H9 (cell line): ENCODE results near the gene ALKBH2. TPM values are rescaled to one million over a fixed set of nuclear protein-coding genes. Genes with fewer than 3 reads are reported as not detected.

Source experiments
- DNase-seq: peaks from one replicate; pipeline ENCODE4 v3.0.0-alpha.2; 2017
- H2AFZ ChIP-seq: one replicate; pipeline ENCODE4 v1.6.1; 2013; ENCODE audit warnings: mild to moderate bottlenecking, low read length, control low read depth, moderate library complexity
- H2AK5ac ChIP-seq: 2 replicates; pipeline ENCODE4 v1.6.1; 2013; ENCODE audit warnings: low read length, control low read depth, mixed read lengths; ENCODE audit not compliant: insufficient read length
- H2BK120ac ChIP-seq: one replicate; pipeline ENCODE4 v1.6.1; 2013; ENCODE audit warnings: low read depth, mild to moderate bottlenecking, low read length, control low read depth, inconsistent platforms; ENCODE audit not compliant: poor library complexity, severe bottlenecking
- H2BK12ac ChIP-seq: 2 replicates; pipeline ENCODE4 v1.6.1; 2013; ENCODE audit warnings: low read length, control low read depth, mixed read lengths, low read depth; ENCODE audit not compliant: insufficient read length
- H2BK15ac ChIP-seq: 2 replicates; pipeline ENCODE4 v1.6.1; 2013; ENCODE audit warnings: low read depth, low read length, control low read depth
- H2BK20ac ChIP-seq: one replicate; pipeline ENCODE4 v1.6.1; 2013; ENCODE audit warnings: low read depth, mild to moderate bottlenecking, low read length, control low read depth, inconsistent platforms; ENCODE audit not compliant: poor library complexity, severe bottlenecking
- H2BK5ac ChIP-seq: 2 replicates; pipeline ENCODE4 v1.6.1; 2013; ENCODE audit warnings: low read length, control low read depth, mixed read lengths; ENCODE audit not compliant: insufficient read length
- H3K14ac ChIP-seq: 2 replicates; pipeline ENCODE4 v1.6.1; 2013; ENCODE audit warnings: low read length, control low read depth; ENCODE audit not compliant: insufficient read depth
- H3K18ac ChIP-seq: 2 replicates; pipeline ENCODE4 v1.6.1; 2013; ENCODE audit warnings: low read depth, mild to moderate bottlenecking, mixed read lengths, low read length, control low read depth; ENCODE audit not compliant: insufficient read length
- H3K23ac ChIP-seq: 2 replicates; pipeline ENCODE4 v1.6.1; 2013; ENCODE audit warnings: low read length, control low read depth, mixed read lengths, low read depth; ENCODE audit not compliant: insufficient read length
- H3K23me2 ChIP-seq: 2 replicates; pipeline ENCODE4 v1.6.1; 2013; ENCODE audit warnings: low read depth, mild to moderate bottlenecking, mixed read lengths, low read length, control low read depth; ENCODE audit not compliant: insufficient read length, poor library complexity, severe bottlenecking
- H3K27ac ChIP-seq: 2 replicates; pipeline ENCODE4 v1.5.1; 2013; ENCODE audit warnings: low read length, control low read depth, mixed read lengths, low read depth; ENCODE audit not compliant: insufficient read length
- H3K27me3 ChIP-seq: 2 replicates; pipeline ENCODE4 v1.6.1; 2013; ENCODE audit warnings: low read length, control low read depth, inconsistent platforms; ENCODE audit not compliant: insufficient read depth
- H3K4ac ChIP-seq: 2 replicates; pipeline ENCODE4 v1.6.1; 2013; ENCODE audit warnings: low read depth, mild to moderate bottlenecking, control low read depth, inconsistent platforms, low read length, moderate library complexity
- H3K4me1 ChIP-seq: 2 replicates; pipeline ENCODE4 v1.6.1; 2013; ENCODE audit warnings: low read length, control low read depth, inconsistent platforms; ENCODE audit not compliant: insufficient read depth
- H3K4me2 ChIP-seq: 2 replicates; pipeline ENCODE4 v1.6.1; 2013; ENCODE audit warnings: low read length, control low read depth, mixed read lengths; ENCODE audit not compliant: insufficient read length, insufficient read depth
- H3K56ac ChIP-seq: 2 replicates; pipeline ENCODE4 v1.6.1; 2013; ENCODE audit warnings: low read depth, mild to moderate bottlenecking, mixed read lengths, low read length, control low read depth; ENCODE audit not compliant: insufficient read length
- H3K79me1 ChIP-seq: 2 replicates; pipeline ENCODE4 v1.6.1; 2013; ENCODE audit warnings: low read depth, mild to moderate bottlenecking, moderate library complexity, low read length, control low read depth, inconsistent platforms; ENCODE audit not compliant: insufficient read depth, poor library complexity, severe bottlenecking
- H3K79me2 ChIP-seq: 2 replicates; pipeline ENCODE4 v1.6.1; 2013; ENCODE audit warnings: low read length, control low read depth, inconsistent platforms; ENCODE audit not compliant: insufficient read depth
- H3K9ac ChIP-seq: 2 replicates; pipeline ENCODE4 v1.6.1; 2013; ENCODE audit warnings: low read length, control low read depth, mixed read lengths; ENCODE audit not compliant: insufficient read length; ENCODE audit errors: extremely low read depth
- H3K9me3 ChIP-seq: one replicate; pipeline ENCODE4 v1.6.1; 2013; ENCODE audit warnings: low read depth, low read length, inconsistent platforms; ENCODE audit not compliant: control insufficient read depth
- H3T11ph ChIP-seq: one replicate; pipeline ENCODE4 v1.6.1; 2013; ENCODE audit warnings: mild to moderate bottlenecking, low read length, control low read depth, inconsistent platforms
- H4K20me1 ChIP-seq: one replicate; pipeline ENCODE4 v1.6.1; 2013; ENCODE audit not compliant: control insufficient read depth, insufficient read length, insufficient read depth
- H4K5ac ChIP-seq: 2 replicates; pipeline ENCODE4 v1.6.1; 2013; ENCODE audit warnings: low read depth, mild to moderate bottlenecking, mixed read lengths, low read length, control low read depth; ENCODE audit not compliant: insufficient read length
- H4K8ac ChIP-seq: replicated peaks from 2 replicates; pipeline ENCODE4 v1.6.1; 2013; ENCODE audit warnings: low read length, control low read depth, mixed read lengths, low read depth; ENCODE audit not compliant: insufficient read length
- H4K91ac ChIP-seq: 2 replicates; pipeline ENCODE4 v1.6.1; 2013; ENCODE audit warnings: low read depth, mild to moderate bottlenecking, moderate library complexity, mixed read lengths, low read length, control low read depth; ENCODE audit not compliant: insufficient read length
- H3K27ac Mint-ChIP-seq, 3 experiments: 2 replicates in 2 of 3; 3 replicates in 1 of 3; pipeline ENCODE4 v1.8.0; 2020 to 2021; ENCODE audit warnings: mixed read lengths in 3 of 3, mild to moderate bottlenecking in 1 of 3, moderate library complexity in 1 of 3
- H3K27me3 Mint-ChIP-seq: 2 replicates; pipeline ENCODE4 v1.8.0; 2021; ENCODE audit warnings: low read depth, mild to moderate bottlenecking, moderate library complexity, mixed read lengths
- H3K36me3 Mint-ChIP-seq, 3 experiments: 2 replicates in 2 of 3; 3 replicates in 1 of 3; pipeline ENCODE4 v1.8.0; 2020 to 2021; ENCODE audit warnings: low read depth in 3 of 3, mixed read lengths in 3 of 3; ENCODE audit not compliant: insufficient read depth in 1 of 3
- H3K4me1 Mint-ChIP-seq, 2 experiments: 2 replicates each; pipeline ENCODE4 v1.8.0; 2020; ENCODE audit warnings: mixed read lengths in 2 of 2
- H3K4me3 Mint-ChIP-seq, 2 experiments: 2 replicates in 1 of 2; 3 replicates in 1 of 2; pipeline ENCODE4 v1.8.0; 2020 to 2021; ENCODE audit warnings: mild to moderate bottlenecking in 2 of 2, mixed read lengths in 2 of 2, moderate library complexity in 1 of 2
- H3K9me3 Mint-ChIP-seq, 2 experiments: 2 replicates in 1 of 2; 3 replicates in 1 of 2; pipeline ENCODE4 v1.8.0; 2020; ENCODE audit warnings: mild to moderate bottlenecking in 2 of 2, mixed read lengths in 2 of 2, moderate library complexity in 1 of 2
- CTCF ChIP-seq: fragments of 200-600 bp; sonication (generic); conservative IDR thresholded peaks from 3 replicates; pipeline ENCODE4 v1.8.0; 2021; ENCODE audit warnings: antibody characterized with exemption, mild to moderate bottlenecking
- WGBS: extraction: QIAGEN DNeasy Blood & Tissue Kit; methylation state at CpG from one replicate; pipeline ENCODE4 v1.1.7; 2013; ENCODE audit warnings: missing lambda C conversion rate, low lambda C conversion rate, mixed read lengths; ENCODE audit not compliant: insufficient read length; ENCODE audit errors: extremely low coverage; 5-methylcytosine and 5-hydroxymethylcytosine counted together
- total RNA-seq: library from RNA; stranded (reverse); gene quantifications from 2 replicates; pipeline ENCODE4 v1.2.1, GENCODE V29; 2021

ALKBH2 gene
- total RNA-seq, 1 experiment from 2014 or later, result 24.4 TPM

- H3K79me1 ChIP-seq, result peaks cover 8% of the 10 kb centered on the region
- no peak overlapping the region for H3K56ac ChIP-seq
- no peak overlapping the region for H2BK20ac ChIP-seq
- no peak overlapping the region for H2AFZ ChIP-seq
- peak overlapping the region; percentile 86 to 89 for H3K4me3 Mint-ChIP-seq
- H2BK120ac ChIP-seq, result no peak overlapping the region
- H2BK5ac ChIP-seq, result no peak overlapping the region
- no peaks in the 10 kb centered on the region for H3K9me3 ChIP-seq
- no peak overlapping the region for H2BK15ac ChIP-seq
- H3K79me2 ChIP-seq, result peaks cover 5% of the 10 kb centered on the region; the same call in 1 of the 2 replicates
- no peak overlapping the region for H4K8ac ChIP-seq
- no peak overlapping the region for H4K91ac ChIP-seq
- no peak for TF ChIP-seq CTCF
- no peak overlapping the region; the same call in 1 of the 2 replicates for H3K4ac ChIP-seq
- H3K27ac ChIP-seq, result no peak overlapping the region
- no peak overlapping the region for H2AK5ac ChIP-seq
- H3K27ac Mint-ChIP-seq, result peak overlapping the region in 1 of 3 experiments; percentile 95; a peak in 3 of 7 replicates
- H3K18ac ChIP-seq, result peak overlapping the region; percentile 57
- no peaks in the 10 kb centered on the region for H3K4me1 ChIP-seq
- peaks cover 3% of the 10 kb centered on the region for H3K27me3 Mint-ChIP-seq
- H3K36me3 Mint-ChIP-seq, result peaks cover 35 to 44% (median 43%) of the 10 kb centered on the region in 3 experiments
- H3K4me2 ChIP-seq, result peak overlapping the region; percentile 85
- peak overlapping the region; percentile 68 for H3K14ac ChIP-seq
- no peaks in the 10 kb centered on the region for H3K27me3 ChIP-seq
- peaks cover 13% of the 10 kb centered on the region for H3K23me2 ChIP-seq
- no peaks in the 10 kb centered on the region for H4K20me1 ChIP-seq
- no CpG with 5 or more reads among the region's 32 CpGs for WGBS
- H3K9ac ChIP-seq, result peak overlapping the region; percentile 82
- no peak overlapping the region for H4K5ac ChIP-seq
- H2BK12ac ChIP-seq, result no peak overlapping the region
- H3K9me3 Mint-ChIP-seq, result no peaks in the 10 kb centered on the region
- H3K4me1 Mint-ChIP-seq, result peaks cover 4 to 18% of the 10 kb centered on the region in 2 experiments
- no peak overlapping the region for H3K23ac ChIP-seq
- no peak for DNase-seq
- H3T11ph ChIP-seq, result no peak overlapping the region
Measured at GRCh38 chr12:109098183-109098604, 4.9 kb upstream of the ALKBH2 start.
